ENCODE data around the gene XPC. TPM values are rescaled to one million over a fixed set of nuclear protein-coding genes. Genes with fewer than 3 reads are reported as not detected.

XPC gene
- total RNA-seq, 1 experiment from 2014 or later, result 34.9 TPM

- TF ChIP-seq HMGXB4 (CRISPR knock-in tag; IDR thresholded peaks at IDR 0.05), result peak; percentile 64
- TF ChIP-seq ZNF317 (CRISPR knock-in tag; IDR thresholded peaks at IDR 0.05; ENCODE audit: borderline replicate concordance, low read depth), result no peak
- TF ChIP-seq FOXK1 (CRISPR knock-in tag; IDR thresholded peaks at IDR 0.05), result peak; percentile 41; the same call in 1 of the 2 replicates
Observed at GRCh38 chr3:14125193-14126016, 53.0 kb downstream of the XPC start (continued).

DNA sequence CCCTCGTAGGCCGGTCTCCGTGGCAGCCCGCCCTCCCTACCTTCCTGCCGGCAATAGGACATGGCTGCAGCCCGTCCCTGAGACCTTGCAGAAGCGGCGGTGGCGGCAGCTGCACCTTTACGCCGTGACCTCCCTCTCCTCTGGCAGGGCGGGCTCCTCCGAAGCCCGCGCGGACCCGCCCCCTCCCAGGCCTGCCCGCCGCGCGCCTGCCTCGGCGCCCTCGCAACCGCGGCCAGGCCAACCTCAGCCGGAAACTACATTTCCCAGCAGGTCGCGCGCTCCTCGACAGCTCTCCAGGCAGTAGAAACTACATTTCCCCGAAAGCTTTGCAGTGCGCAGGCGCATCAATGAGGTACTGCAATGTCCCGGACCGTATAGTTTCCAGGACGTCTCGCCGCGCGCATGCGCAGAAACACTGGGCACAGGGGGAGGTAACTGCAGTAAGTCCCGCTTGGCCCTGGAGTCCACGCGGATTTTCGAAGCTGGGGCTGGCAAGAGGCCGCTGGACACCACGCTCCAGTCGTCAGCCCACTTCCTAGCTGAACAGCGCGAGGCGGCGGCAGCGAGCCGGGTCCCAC is 53.7 kb downstream of the XPC start, which contains the start of the genes CHCHD4 and TMEM43:
Gene CHCHD4, minus strand, starts transcription at position 256 of the 578 bp plus-strand sequence. Its CDS starts 194 bp downstream, at position 62.
Gene TMEM43, plus strand, starts transcription at position 438 of the 578 bp plus-strand sequence. CDS start 142 bp downstream, outside the sequence.
- H3K9me3 Mint-ChIP-seq, result peaks cover 22% of the 10 kb centered on the region
- DNase-seq (ENCODE audit: low spot score) (peak; percentile 99), ATAC-seq (peak; percentile 79)
- peak within 1 kb of the TSS; percentile 96 for H3K27ac Mint-ChIP-seq
- no peaks in the 10 kb centered on the region for H3K27me3 Mint-ChIP-seq (ENCODE audit: low read depth)
- H3K4me3 Mint-ChIP-seq, result peak within 1 kb of the TSS; percentile 100
- peaks cover 40% of the 10 kb centered on the region for H3K4me1 Mint-ChIP-seq
- POLR2A ChIA-PET, result interaction anchor here (0.6 to 2.2 kb wide), 5 partner anchors 21 to 229 kb away, joined by 3 to 17 read pairs (median 3); partner anchors contain the start of genes LSM3 and XPC
- CTCF ChIA-PET, result interaction anchor here (0.6 to 5.6 kb wide), 12 partner anchors 11 to 341 kb away, joined by 3 to 98 read pairs (median 4); partner anchors contain the start of genes LSM3 and XPC
- peaks cover 39% of the 10 kb centered on the region for H3K36me3 Mint-ChIP-seq
- TF ChIP-seq E2F5 (CRISPR knock-in tag; IDR thresholded peaks at IDR 0.05) (no peak; the same call in 1 of the 2 replicates), NR3C1 (CRISPR knock-in tag; conservative IDR thresholded peaks at IDR 0.05; ENCODE audit: low read depth) (no peak), ZNF263 (CRISPR knock-in tag; IDR thresholded peaks at IDR 0.05; ENCODE audit: low read depth) (no peak), FOXK1 (CRISPR knock-in tag; IDR thresholded peaks at IDR 0.05) (no peak; the same call in 1 of the 2 replicates), ZNF138 (CRISPR knock-in tag; conservative IDR thresholded peaks at IDR 0.05) (no peak), HMGXB4 (CRISPR knock-in tag; IDR thresholded peaks at IDR 0.05) (no peak), ZNF416 (CRISPR knock-in tag; IDR thresholded peaks at IDR 0.05) (no peak), FOXP1 (CRISPR knock-in tag; IDR thresholded peaks at IDR 0.05; ENCODE audit: borderline replicate concordance) (no peak), MAX (CRISPR knock-in tag; IDR thresholded peaks at IDR 0.05) (no peak), TP53 (CRISPR knock-in tag; IDR thresholded peaks at IDR 0.05) (no peak), ZNF423 (CRISPR knock-in tag; IDR thresholded peaks at IDR 0.05) (no peak), SOX15 (CRISPR knock-in tag; IDR thresholded peaks at IDR 0.05) (no peak), RELA (CRISPR knock-in tag; IDR thresholded peaks at IDR 0.05; ENCODE audit: borderline replicate concordance) (no peak), CREB1 (CRISPR knock-in tag; IDR thresholded peaks at IDR 0.05) (no peak), ESRRA (CRISPR knock-in tag; IDR thresholded peaks at IDR 0.05; ENCODE audit: borderline replicate concordance) (no peak), KAT7 (CRISPR knock-in tag; IDR thresholded peaks at IDR 0.05; ENCODE audit: borderline replicate concordance) (no peak), MXD4 (CRISPR knock-in tag; IDR thresholded peaks at IDR 0.05; ENCODE audit: borderline replicate concordance) (no peak)
- TF ChIP-seq, protein P1, sequence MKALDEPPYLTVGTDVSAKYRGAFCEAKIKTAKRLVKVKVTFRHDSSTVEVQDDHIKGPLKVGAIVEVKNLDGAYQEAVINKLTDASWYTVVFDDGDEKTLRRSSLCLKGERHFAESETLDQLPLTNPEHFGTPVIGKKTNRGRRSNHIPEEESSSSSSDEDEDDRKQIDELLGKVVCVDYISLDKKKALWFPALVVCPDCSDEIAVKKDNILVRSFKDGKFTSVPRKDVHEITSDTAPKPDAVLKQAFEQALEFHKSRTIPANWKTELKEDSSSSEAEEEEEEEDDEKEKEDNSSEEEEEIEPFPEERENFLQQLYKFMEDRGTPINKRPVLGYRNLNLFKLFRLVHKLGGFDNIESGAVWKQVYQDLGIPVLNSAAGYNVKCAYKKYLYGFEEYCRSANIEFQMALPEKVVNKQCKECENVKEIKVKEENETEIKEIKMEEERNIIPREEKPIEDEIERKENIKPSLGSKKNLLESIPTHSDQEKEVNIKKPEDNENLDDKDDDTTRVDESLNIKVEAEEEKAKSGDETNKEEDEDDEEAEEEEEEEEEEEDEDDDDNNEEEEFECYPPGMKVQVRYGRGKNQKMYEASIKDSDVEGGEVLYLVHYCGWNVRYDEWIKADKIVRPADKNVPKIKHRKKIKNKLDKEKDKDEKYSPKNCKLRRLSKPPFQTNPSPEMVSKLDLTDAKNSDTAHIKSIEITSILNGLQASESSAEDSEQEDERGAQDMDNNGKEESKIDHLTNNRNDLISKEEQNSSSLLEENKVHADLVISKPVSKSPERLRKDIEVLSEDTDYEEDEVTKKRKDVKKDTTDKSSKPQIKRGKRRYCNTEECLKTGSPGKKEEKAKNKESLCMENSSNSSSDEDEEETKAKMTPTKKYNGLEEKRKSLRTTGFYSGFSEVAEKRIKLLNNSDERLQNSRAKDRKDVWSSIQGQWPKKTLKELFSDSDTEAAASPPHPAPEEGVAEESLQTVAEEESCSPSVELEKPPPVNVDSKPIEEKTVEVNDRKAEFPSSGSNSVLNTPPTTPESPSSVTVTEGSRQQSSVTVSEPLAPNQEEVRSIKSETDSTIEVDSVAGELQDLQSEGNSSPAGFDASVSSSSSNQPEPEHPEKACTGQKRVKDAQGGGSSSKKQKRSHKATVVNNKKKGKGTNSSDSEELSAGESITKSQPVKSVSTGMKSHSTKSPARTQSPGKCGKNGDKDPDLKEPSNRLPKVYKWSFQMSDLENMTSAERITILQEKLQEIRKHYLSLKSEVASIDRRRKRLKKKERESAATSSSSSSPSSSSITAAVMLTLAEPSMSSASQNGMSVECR (CRISPR knock-in tag; IDR thresholded peaks at IDR 0.05; ENCODE audit: borderline replicate concordance), result no peak; the same call in 1 of the 2 replicates
- TF ChIP-seq, protein P2, sequence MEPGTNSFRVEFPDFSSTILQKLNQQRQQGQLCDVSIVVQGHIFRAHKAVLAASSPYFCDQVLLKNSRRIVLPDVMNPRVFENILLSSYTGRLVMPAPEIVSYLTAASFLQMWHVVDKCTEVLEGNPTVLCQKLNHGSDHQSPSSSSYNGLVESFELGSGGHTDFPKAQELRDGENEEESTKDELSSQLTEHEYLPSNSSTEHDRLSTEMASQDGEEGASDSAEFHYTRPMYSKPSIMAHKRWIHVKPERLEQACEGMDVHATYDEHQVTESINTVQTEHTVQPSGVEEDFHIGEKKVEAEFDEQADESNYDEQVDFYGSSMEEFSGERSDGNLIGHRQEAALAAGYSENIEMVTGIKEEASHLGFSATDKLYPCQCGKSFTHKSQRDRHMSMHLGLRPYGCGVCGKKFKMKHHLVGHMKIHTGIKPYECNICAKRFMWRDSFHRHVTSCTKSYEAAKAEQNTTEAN (CRISPR knock-in tag; IDR thresholded peaks at IDR 0.05), result 0 out of 2 replicates have a peak, but pooled peaks have one; percentile 7
- TF ChIP-seq, protein P3, sequence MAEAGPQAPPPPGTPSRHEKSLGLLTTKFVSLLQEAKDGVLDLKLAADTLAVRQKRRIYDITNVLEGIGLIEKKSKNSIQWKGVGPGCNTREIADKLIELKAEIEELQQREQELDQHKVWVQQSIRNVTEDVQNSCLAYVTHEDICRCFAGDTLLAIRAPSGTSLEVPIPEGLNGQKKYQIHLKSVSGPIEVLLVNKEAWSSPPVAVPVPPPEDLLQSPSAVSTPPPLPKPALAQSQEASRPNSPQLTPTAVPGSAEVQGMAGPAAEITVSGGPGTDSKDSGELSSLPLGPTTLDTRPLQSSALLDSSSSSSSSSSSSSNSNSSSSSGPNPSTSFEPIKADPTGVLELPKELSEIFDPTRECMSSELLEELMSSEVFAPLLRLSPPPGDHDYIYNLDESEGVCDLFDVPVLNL (CRISPR knock-in tag; IDR thresholded peaks at IDR 0.05; ENCODE audit: borderline replicate concordance, low read depth), result 0 out of 2 replicates have a peak, but pooled peaks have one; percentile 59

All from WTC11 (cell line).